Suppressor macrophage treated with lipopolysaccharide for 4 hours (primary cell): ENCODE measurements around the gene OR5K4.
A peak's percentile ranks its signal among the peaks of the same experiment; 100 is the strongest.

Experiments used
- DNase-seq: peaks from one replicate; pipeline ENCODE4 v3.0.0-alpha.2; 2020

Gene OR5K4, protein sequence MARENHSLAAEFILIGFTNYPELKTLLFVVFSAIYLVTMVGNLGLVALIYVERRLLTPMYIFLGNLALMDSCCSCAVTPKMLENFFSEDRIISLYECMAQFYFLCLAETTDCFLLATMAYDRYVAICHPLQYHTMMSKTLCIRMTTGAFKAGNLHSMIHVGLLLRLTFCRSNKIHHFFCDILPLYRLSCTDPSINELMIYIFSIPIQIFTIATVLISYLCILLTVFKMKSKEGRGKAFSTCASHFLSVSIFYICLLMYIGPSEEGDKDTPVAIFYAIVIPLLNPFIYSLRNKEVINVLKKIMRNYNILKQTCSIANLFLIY

DNA sequence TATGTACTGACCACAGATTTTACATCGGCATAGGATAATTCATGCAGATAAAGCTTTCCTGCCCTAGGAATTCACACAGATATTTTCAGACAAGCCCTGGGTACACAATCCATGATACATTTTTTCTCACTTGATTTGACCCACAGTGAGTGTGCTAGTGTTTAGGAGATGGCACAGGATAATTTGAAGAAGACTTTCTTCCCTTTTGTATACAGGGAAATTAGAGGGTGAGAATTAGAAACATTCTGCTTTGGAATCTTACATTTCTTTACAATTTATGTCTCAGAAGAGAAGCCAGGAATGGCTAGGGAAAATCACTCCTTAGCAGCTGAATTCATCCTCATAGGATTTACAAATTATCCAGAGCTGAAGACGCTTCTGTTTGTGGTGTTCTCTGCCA lies at the start of gene OR5K4:
TSS of gene OR5K4 (plus strand) at position 301 of the 400 bp plus-strand sequence. CDS start at position 301, 0 bp downstream.
- no peak for DNase-seq

DNA sequence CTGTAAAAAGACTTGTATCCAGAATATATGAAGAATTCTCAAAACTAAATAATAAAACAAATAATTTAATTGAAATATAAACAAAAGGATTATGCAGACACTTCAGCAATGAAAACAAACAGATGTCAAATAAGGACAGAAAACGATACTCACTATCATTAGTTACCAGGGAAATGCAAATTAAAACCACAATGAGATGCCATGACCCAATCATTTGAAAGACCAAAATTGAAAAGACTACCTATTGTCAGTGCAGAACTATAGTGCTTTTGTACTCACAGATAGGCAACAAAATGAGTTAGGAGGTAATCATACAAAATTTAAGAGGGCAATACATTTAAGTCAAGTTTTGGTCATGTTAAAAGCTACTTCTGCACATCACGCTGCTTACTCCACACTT lies 31.6 kb upstream of the OR5K4 start:
- no peak for DNase-seq

DNA sequence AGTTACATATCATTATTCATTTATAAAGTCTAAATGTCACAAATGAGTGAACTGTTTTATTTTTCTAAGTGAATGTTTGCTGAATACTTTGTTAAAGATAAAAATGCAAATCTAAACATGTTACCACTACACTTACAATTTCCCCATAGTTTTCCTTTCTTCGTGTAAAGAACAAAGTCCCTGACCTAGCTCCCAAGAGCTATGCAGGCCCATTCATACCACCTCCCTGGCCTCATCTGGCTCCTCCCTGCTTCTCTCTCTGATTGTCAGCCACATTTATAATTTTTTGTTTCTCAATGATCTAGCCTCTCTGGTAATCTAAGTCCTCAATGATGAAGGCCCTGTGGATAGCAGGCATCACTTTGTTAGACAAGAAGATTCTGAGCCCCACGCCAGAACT lies 31.0 kb upstream of the OR5K4 start:
- DNase-seq, result no peak

DNA sequence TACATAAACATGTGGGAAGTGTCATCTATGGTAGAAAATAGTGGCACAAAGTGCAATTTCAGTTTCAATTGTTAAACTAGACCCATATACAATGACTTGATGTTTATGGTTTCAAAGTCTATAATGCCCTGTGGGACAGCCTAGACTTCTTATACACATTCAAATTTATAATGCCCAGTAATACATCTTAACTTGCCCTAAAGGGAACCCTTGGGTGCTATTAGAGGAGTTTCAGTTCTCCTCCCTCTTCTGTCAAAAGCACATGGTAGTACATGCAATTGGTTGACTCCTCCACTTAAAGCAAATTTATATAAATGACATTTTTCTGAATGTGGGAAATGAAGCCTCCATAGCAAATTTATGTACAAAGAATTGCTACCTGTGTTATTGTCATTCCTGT lies 30.2 kb upstream of the OR5K4 start:
- DNase-seq, result no peak

DNA sequence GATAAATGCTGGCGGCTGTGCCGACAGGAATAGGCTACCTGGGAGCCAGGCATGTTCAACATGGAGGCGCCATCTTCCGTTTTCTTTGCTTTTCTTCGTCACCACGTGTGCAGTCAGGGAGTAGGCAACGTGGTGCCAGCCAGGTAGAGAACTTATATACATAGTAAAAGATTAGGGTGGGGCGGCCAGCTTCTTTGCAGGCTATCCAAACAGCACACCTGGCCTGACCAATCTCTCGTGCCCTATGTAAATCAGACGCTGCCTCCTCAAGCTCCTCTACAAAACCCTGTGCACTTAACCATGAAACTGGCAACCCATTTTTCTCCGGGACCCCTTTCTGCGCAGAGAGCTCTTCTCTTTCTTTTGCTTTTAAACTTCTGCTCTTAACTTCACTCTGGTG lies 28.6 kb upstream of the OR5K4 start:
- no peak for DNase-seq

DNA sequence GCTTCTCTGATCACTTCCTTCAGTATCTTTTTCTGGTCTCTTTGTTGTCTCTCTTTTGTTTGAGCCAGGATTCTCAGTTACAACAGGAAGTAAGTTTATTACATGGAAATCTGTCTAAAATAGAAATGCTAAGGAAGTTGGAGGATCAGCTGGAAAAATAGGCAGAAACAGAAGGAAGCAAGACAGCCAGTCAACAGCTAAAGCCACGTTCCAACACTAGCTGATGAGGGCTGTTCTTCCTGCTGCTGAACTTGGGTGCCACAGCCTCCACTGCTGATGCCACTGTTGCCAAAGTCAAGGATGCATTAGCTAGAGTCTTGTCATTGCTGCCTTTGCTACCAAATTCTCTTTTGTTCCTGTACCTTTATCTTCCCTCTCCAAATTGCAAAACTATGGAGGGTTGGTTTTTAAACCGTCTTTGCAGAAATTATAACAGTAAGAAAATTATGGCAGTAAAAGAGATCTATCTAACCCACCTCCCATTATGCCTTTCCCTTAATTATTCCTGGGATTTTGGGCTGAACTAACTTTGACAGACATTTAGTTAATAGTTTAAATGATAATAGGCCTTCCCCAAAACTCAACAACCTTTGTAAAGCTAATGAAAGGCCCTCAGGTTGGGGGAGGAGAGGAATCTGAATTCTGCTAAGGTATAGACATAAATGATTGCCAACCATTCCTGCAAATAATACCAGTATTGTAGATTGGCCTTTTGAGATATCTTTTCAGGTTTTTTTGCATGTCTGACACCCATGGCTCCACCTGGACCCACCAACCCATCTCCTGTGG lies 27.4 kb upstream of the OR5K4 start:
- no peak for DNase-seq

DNA sequence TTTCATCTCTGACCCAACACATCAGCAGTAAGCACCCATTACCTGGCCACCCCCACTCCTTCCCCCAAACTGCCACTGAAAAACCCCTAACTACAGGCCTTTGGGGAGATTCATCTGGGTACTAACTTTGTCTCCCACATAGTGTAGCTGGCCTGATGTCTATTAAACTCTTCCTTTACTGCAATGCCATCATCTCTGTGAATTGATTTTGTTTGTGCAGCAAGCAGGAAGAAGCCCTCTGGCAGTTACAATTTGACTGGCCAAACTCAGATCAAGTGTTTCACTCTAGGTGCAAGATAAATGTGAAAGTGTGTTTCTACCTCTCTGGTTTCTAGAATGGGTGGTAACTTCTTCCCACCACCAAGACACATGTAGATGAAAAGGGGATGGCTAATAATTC lies 26.7 kb upstream of the OR5K4 start:
- no peak for DNase-seq

DNA sequence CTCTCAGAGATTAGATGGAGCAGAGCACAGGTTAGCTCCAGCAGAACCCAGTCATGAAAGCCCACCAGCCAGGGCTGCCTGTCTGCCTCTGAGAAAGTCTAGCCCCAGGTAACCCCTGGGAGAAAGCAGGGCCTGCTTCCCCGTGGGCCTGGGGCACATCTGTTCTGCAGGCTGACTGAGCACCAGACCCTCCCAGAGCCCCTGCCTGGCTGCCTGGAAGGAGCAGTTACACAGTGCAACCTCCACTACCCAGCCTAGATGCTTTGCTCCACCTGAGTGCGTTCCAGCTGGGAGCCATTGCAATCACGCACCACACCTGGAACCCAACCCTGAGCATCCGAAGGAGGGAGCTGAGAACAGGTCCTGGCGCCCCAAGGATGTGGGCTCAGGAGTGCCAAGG lies 24.7 kb upstream of the OR5K4 start:
- DNase-seq, result no peak

DNA sequence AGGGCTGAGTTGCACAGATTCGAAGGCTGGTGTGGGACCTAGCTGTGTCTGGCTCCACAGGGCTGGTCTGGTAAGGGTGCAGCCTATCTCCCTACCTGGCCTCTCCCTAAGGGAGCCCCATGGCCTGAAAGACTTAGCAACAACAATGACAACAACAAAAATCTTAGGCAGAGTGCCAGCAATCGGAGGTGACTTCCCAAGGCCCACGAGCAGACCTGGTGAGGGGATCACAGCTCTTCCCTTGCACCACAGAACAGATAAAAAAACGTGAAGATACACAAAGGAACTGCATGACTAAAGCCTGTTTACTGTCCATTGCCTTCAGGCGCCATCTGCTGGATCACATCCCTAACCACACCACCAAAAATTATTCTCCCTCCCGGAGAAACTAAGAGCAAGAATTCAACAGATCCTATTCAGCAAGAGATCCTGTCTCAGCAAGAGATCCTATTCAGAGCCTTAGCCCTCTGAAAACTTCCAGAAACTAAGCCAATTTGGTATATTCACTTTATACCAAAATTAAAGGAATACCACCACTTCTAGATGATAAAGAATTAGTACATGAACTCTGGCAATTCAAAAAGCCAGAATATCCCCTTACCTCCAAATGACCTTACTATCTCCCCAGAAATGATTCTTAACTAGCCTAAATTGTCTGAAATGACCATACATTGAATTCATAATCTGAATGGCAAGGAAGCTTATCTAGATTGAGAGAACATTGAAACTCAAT lies 24.1 kb upstream of the OR5K4 start:
- DNase-seq, result peak; percentile 67

DNA sequence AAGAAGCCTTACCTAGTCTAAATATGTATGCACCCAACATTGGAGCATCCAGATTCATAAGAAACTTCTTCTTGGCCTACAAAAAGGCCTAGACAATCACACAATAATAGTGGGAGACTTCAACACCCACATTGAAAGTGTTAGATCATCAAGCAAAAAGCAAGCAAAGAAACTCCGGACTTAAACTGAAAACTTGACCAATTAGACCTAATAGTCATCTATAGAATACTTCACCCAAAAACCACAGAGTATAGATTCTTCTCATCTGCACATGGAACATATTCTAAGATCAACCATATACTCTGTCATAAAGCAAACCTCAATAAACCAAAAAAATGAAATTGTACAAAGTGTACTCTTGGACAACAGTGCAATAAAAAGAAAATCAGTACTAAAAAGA lies 22.3 kb upstream of the OR5K4 start:
- no peak for DNase-seq

DNA sequence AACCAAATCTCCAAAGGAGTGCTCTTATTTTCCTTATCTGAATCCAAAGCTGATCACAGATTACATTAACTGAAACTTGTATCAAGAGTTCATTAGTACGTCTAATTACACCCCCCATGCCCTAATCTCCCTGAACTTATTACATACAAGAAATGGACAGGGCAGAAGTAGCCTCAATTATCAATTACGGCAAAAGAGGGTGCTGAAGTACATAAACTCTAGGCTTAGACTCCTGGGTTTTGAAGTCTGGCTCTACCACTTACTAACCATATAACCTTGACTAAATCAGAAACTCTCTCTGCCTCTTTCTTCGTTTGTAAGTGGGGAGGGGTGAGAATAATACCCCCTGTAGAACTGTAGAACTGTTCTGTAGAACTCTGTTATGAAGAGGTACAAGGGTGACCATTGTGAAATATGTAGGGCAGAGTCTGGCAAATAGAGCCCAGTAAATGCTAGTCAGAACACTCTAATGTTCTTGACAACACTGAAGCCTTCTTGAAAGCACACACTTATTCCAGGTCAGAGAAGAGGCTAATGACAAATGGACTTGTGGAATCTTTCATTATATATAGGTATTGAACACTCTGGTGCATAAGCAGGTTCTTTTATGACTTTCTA lies 19.6 kb upstream of the OR5K4 start:
- no peak for DNase-seq

DNA sequence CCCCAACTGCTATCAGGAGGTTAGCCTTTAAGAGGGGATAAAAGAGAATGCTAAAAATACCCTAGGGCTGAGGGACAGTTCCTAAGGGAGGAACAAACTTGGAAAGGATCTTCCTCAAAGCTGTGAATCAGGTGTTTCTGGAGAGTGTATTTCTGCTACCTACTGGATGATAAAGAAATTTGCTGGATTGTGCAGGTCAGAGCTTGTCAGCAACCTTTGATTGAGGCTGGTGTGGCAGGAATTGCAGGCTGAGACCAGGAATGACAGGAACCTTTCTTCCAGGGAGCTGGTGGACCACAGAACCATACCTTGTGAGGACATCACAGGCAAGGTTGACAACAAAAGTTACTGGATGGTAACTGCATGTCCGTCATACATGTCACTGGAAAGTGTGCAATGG lies 14.6 kb upstream of the OR5K4 start:
- no peak for DNase-seq

DNA sequence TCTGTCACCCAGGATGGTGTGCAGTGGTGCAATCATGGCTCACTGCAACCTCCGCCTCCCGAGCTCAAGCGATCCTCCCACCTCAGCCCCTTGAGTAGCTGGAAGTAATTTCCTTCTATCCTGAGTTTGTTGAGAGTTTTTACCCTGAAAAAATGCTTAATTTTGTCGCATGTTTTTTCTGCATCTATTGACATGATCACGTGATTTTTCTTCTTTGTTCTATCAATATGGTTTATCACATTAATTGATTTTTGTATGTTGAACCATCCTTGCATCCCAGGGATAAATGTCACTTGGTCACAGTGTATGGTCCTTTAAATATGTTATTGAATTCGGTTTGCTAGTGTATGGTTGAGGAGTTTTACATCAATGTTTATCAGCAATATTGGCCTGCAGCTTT lies 11.9 kb upstream of the OR5K4 start:
- DNase-seq, result no peak

DNA sequence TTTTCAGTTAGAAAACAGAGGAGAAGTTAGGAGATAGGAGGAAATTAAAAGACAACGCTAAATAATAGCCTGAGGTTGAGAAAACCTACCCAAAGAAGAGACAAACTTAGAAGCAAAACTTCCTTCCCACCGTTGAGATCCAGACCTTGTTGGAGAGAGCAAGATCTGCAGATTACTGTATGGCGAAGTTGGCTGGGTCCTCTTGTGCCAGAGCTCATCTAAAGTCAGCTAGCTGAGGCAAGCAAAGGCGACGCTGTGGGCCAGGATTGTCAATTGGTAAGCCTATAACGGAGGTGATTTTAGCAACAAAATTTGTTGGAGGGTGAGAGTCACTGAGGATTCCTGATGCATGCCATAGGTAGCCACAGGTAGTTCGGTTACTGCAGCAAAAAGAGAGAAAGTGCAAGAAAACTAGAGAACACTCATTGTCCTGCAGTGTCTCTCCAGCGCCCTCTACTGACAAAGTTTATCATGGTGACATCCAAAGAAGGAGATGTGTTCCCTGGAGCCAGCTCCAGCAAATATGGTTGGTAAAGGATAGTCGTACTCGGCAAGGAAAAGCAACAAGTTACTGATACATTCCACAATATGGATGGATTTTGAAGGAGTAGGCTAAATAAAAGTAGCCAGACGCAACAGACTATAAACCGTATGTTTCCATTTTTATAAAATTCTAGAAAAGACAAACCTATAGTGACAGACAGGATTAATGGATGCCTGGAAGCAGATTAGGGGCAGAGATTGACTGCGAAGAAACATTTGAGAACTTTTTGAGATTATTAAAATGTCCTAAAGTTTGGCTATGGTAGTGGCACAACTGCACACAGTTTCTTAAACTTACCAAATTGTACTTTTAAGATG lies 9.8 kb upstream of the OR5K4 start:
- DNase-seq, result peak; percentile 72

DNA sequence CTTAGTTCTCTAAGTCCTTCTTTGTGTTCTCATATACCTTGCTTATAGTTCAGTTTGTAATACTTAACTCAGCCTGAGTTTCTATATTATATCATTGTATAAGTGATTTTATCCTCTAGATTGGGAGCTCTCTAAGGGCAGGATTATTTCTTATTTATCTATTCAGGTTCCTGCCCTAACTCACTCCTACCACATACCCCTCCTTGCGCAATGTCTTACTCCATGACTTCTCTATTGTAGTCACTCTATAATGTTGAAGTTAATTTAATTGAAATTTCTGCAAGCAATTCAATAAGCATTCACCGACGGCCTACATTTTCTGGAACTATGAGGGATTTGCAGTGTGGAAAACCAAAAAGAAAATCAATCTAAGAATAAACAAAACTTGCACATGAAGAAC lies 3.6 kb upstream of the OR5K4 start:
- DNase-seq, result no peak

DNA sequence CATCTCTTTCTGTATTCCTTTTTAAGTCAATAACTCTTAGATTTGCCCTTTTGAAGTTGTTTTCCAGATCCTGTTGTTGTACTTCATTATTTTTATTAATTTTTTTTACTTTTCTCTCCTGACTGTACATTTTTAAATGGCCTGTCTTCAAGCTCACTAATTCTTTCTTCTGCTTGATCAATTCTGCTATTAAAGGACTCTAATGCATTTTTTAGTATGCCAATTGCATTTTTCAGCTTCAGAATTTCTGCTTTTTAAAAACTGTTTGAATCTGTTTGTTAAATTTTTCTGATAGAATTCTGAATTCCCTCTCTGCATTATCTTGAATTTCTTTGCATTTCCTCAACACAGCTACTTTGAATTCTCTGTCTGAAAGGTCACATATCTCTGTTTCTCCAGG lies 5.6 kb downstream of the OR5K4 start:
- DNase-seq, result no peak

DNA sequence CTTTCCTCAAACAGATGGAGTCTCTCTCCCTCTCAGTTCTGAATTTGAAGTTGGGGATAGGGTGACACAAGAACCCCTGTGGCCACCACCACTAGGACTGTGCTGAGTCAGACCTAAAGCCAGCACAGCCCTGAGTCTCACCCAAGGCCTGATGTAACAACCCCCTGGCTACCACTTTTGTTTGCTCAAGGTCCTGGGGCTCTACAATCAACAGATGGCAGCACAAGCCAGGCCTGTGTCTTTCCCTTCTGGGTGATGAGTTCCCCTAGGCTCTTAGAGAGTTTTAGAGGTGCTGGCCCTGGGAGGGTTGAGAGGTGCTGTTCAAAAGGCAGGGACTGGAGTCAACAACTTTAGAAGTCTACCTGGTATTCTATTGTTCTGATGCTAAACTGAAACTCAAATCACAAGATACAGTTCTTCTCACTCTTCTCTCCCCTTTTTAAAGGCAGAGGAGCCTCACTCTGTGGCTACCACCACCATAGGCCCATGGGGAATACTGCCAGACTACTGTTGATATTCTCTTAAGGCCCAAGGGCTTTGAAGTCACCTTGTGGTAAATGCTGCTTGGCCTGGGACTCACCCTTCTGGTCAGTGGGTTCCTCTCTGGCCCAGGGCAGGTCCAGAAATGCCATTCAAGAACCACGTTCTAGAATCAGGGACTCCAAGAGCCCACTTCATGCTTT lies 6.5 kb downstream of the OR5K4 start:
- no peak for DNase-seq

DNA sequence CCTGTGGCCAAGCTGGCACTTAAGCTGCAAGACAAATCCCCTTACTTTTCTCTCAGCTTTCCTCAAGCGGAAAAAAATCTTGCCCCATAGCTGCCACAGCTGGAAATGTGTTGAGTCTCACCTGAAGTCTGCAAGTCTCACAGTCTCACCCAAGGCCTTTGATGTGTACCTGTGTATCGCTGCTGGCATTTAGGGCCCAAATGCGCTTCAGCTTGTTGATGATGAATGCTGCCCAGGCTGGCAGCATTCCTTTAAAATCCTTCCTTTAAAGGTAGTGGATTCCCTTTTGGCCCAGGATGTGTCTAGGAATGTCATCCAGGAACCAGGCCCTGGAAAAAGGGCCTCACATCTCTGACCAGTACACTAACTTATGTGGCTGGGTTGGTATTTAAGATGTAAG lies 7.0 kb downstream of the OR5K4 start:
- DNase-seq, result no peak

DNA sequence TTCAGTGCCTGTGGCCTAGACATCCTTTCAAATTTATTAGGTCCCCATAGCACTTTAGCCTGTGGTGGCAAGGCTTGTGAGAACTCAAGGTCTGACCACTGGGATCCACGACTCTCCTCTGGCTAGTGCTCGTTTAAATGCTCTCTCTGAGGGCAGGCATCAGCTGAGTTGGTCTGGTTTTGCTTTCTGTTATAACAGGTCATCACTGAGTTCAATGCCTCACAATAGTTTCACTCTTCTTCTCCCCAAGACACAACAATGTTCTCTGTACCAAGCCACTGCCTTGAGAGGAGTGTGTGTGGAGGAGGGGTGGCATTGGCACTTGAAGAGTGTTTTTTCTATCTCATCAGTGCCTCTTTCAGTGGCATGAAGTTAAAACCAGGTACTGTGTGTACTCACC lies 7.6 kb downstream of the OR5K4 start:
- no peak for DNase-seq

DNA sequence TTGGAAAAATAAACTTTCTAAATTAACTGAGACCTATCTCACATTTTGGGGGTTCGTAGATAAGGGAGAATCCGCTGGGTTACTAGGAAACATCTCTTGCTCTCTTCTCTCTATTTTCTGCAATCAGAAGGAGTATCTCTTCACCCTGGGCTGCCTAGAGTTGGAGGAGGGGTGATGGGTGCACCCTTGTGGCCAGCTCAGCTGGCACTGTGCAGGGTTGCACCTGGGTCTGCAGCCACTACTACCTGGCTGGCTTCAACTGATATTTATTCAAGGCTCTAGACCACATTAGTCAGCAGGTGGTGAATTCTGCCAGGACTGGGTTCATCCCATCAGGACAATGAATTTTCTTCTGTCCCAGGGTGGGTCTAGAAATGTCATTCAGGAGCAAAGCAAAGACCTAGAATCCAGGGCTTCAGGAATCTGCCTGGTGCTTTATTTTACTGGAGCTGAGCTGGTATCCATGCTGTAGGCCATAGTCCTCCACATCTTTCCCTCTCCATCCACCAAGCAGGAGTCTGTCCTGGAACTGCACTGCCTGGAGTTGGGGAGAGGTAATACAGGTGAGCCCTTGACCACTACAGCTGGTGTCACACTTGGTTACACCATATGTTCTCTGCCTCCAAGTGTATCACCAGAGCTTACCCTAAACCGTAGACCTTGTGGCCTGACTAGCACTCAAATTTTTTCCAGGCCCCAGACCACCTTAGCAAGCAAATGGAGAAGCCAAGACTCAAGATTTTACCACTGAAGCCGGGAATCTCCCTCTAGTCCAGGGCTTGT lies 14.0 kb downstream of the OR5K4 start:
- DNase-seq, result no peak

DNA sequence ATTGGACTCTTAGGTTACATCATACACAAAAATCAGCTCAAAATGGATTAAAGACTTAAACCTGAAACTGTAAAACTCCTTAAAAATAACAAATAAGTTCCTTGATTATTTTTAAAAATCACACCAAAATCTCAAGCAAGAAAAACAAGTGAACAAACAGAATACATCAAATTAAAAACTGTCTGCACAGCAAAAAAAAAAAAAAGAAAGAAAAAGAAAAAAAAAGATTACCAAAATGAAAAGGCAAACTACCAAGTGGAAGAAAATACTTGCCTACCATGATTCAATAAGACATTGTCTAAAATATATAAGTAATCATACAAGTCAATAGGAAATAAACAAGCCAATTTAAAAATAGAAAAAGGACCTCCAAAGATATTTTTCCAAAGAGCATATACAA lies 17.5 kb downstream of the OR5K4 start:
- no peak for DNase-seq
